HG03159 (cell line): ENCODE results near the gene MYMX.
A peak's percentile ranks its signal among the peaks of the same experiment; 100 is the strongest.

ENCODE experiments used
- ATAC-seq: cut with Tn5 transposase; IDR thresholded peaks from one replicate; pipeline ENCODE4 v1.9.1; 2021; ENCODE audit warnings: mild to moderate bottlenecking, moderate library complexity; ENCODE audit not compliant: unreplicated experiment

MYMX gene

DNA sequence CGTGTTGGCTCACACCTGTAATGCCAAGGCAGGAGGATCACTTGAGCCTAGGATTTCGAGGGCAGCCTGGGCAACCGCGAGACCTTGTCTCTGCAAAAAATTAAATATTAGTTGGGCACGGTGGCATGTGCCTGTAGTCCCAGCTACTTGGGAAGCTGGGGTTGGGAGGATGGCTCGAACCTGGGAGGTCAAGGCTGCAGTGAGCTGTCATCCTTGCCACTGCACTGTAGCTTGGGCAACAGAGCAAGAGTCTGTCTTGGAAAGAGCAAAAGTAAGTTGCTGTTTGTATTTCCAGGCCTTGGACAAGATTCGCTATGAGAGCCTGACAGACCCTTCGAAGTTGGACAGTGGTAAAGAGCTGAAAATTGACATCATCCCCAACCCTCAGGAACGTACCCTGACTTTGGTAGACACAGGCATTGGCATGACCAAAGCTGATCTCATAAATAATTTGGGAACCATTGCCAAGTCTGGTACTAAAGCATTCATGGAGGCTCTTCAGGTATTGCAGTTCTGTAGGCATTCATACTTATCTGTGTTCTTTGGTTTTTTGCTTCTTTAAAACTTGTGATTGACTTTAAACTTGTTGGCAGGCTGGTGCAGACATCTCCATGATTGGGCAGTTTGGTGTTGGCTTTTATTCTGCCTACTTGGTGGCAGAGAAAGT, 32.5 kb downstream of the MYMX start:
- ATAC-seq = no peak

DNA sequence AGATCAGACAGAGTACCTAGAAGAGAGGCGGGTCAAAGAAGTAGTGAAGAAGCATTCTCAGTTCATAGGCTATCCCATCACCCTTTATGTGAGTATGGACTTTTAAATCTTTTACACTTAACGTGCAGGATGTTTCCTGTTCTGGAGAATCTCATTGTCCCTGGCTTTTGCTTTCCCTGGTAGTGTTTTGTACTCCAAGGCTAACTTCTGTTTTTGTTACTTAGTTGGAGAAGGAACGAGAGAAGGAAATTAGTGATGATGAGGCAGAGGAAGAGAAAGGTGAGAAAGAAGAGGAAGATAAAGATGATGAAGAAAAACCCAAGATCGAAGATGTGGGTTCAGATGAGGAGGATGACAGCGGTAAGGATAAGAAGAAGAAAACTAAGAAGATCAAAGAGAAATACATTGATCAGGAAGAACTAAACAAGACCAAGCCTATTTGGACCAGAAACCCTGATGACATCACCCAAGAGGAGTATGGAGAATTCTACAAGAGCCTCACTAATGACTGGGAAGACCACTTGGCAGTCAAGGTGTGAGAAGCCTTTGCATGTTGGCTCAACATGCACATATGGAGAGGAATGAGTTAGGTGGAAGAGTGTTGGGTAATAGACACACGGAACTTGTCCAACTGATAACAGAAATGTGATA, 33.5 kb downstream of the MYMX start:
- ATAC-seq = no peak

DNA sequence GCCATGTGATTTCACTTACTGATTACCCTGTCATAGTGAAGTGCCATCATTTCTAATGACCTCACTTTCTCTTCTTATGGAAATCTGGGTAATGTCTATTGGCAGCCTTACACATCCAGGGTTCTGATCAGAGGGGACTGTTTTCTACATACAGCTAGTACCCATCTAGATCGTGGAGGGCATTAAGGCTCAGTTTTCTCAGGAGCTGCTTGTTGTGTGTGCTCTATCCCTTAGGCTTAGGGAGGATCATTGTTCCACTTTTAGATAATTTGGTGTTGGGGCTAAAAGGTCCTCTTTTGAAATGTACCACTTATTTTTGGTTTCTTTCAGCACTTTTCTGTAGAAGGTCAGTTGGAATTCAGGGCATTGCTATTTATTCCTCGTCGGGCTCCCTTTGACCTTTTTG, 34.0 kb downstream of the MYMX start:
- ATAC-seq = no peak

GRCh38 chr6:44251576-44252524, 35.1 kb downstream of the MYMX start:
- no peak for ATAC-seq

GRCh38 chr6:44253307-44254101, 36.8 kb downstream of the MYMX start:
- ATAC-seq = no peak

DNA sequence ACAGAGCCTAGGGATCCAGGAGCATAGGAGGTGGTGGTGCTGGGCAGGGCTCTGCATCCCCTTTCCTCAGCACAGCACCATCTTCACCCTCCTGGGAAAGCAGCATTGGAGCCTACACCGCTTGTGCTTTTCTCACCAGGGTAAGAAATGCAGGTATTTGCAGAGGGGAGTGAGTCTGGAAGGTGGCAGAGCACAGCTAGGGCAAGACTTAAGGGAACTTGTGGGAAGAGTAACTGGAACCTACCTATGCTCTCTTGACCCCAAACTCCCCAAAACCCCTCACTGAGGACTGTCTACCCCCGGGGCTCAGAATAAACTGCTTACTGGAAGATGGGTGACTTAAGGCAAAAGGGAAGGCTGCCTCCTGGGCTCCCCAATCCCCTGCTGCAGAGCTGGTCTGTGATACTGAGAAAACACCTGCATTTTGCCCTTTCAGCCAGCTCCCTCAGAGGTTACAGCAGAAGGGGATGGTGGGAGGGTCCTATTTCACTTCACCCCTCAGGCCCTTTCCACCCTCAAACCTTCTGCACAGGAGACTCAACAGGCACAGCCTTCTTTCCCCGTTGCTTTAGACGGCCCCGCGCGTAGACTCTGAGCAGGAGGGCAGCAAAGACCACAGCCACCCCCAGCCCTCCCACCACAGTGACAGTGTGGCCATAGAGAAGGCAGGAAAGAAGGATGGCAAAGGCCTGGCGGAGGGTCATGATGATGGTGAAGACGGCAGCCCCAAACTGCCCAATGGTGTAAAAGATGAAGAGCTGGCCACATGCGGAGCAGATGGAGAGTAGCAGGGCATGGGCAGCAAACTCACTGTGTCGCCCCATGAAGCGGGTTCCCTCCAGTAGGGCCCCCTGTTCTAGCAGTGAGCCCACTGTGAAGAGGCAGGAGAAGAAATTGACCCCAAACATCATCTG, 37.7 kb downstream of the MYMX start:
- ATAC-seq = no peak

GRCh38 chr6:44255105-44255808, 38.5 kb downstream of the MYMX start:
- no peak for ATAC-seq

GRCh38 chr6:44255871-44256774, 39.4 kb downstream of the MYMX start:
- no peak for ATAC-seq

DNA sequence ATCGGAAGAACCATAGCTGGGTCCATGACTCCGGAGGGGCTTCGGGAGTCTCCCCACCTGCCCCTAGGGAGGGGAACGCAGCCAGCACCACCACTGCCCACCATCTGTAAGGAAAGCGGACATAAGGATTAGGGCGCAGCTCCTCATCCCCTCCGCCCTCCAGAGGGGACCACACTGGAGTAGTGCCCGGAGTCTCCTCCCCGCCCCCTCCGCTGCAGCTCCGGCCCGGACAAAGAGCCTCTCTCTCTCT, 40.0 kb downstream of the MYMX start:
- ATAC-seq = no peak

GRCh38 chr6:44257025-44257752, 40.5 kb downstream of the MYMX start, which contains the start of gene SLC35B2:
Gene SLC35B2 (minus strand): TSS chr6:44257528. CDS start chr6:44257410, 118 bp downstream.
- peak; percentile 48 for ATAC-seq

- ATAC-seq = peak; percentile 16
Observed at GRCh38 chr6:44257753-44258324, 41.1 kb downstream of the MYMX start.

DNA sequence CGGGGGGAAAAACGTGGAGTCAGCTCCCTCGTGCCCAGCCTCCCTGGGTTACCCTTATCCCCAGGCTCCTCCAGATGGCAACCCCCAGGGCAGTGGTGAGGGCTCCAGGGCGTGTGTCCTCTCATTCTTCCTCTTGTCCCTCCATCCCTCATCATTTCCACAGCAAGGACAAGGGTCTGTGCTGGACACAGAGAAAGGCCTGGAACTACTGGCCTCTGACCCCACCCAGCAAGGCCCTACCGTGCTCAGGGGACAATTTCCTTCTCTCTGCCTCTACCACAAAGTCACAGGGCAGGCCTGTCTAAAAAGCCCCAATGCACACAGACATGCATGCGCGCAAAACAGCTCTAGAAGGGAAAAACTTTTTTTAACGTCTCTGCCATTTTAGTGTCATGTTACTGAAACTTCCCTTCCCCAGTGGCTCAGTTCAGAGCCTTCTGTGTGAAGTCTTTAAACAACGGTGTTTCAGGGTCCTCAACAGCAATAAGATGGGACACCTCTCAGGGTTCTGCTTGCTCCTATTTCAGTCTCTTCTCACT, 41.7 kb downstream of the MYMX start:
- no peak for ATAC-seq

DNA sequence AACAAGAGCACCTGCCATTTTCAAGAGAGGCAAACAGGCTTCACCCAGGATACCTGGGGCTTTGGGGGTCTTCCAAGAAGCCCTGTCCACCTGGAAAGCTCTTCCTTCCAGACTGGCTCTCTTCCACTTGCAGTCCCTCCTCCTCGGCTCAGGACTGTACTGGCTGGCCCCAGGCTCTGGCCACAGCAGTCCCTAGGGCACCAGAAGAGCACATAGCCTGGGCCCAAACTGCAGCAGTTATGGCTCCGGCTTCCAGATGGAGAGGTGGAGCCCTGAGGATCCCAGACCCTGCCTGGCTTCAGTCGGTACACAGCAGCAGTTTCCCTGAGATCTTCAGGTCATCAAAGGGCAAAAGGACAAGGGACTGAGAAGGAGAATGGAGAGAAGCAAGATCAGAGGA, 42.2 kb downstream of the MYMX start:
- no peak for ATAC-seq

DNA sequence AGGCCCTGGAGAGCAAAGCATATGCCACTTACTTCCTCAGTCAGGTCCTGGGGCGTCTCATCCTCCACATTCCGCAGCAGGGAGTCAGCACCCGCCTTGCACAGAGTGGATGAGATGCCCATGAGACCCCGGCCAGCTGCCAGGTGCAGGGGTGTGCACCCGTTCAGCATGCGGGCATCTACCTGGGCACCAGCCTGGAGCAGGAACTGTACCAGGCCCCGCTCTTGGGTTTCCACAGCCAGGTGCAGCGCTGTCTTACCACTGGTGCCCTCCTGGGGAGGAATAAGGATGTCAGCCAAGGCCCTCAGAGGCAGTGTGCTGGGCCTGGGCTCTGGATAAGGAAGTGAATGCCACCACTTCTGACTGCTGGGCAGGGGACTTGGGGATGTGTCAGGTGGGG, 43.3 kb downstream of the MYMX start:
- no peak for ATAC-seq

- no peak for ATAC-seq
Observed at GRCh38 chr6:44260451-44261297, 43.9 kb downstream of the MYMX start.

- no peak for ATAC-seq
Observed at GRCh38 chr6:44261581-44261980, 44.9 kb downstream of the MYMX start.
